AG04449 (cell line): ENCODE data around the gene HSD17B3.

Source experiments
- CTCF ChIA-PET: fragments of 350-600 bp; formaldehyde crosslinking; extraction: SDS; loops from one replicate; lab custom pipeline; 2021; ENCODE audit warnings: antibody characterized with exemption; lab: Yijun Ruan, JAX
- POLR2A ChIA-PET: fragments of 400-600, 350-600 bp; formaldehyde crosslinking; extraction: SDS; loops from one replicate; lab custom pipeline; 2020; ENCODE audit warnings: antibody characterized with exemption, inconsistent platforms; lab: Yijun Ruan, JAX
- DNase-seq: peaks from one replicate; pipeline ENCODE4 v3.0.0-alpha.2; 2010; ENCODE audit warnings: low read depth, low spot score
- H3K4me3 ChIP-seq: 2 replicates; pipeline ENCODE4 v1.5.1; 2011; ENCODE audit warnings: low read depth, mild to moderate bottlenecking, control low read depth, low read length
- CTCF ChIP-seq: IDR thresholded peaks from one replicate; pipeline ENCODE4 v1.5.1; 2011; ENCODE audit warnings: mild to moderate bottlenecking, moderate library complexity, low read length, control low read depth, inconsistent platforms; ENCODE audit not compliant: insufficient read depth; ENCODE audit errors: missing control alignments

HSD17B3 gene

DNA sequence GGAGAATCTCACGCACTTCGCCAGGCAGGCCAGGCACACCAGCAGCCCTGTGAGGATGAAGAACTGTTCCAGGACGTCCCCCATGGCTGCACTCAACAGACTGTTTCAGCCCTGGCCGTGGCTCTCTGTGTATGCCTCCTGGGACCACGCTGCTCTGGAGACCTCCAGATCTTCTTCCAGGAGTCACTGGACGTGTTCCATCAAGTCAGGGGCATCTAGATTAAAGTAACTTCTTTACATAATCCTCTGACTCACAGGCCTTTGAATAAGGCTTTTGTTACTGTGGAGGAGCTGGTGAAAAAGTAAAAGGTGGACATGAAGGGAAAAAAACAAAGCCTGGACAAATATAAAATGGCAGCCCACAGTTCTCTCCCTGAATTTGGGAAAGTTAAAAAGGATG is at the start of gene HSD17B3:
Gene HSD17B3 (minus strand): TSS at position 156 of the 400 bp plus-strand sequence. CDS start 72 bp downstream, at position 84.
- H3K4me3 ChIP-seq = no peak within 1 kb of the TSS
- TF ChIP-seq CTCF = no peak
- CTCF ChIA-PET = no interaction called here
- no peak for DNase-seq
- POLR2A ChIA-PET = no interaction called here

DNA sequence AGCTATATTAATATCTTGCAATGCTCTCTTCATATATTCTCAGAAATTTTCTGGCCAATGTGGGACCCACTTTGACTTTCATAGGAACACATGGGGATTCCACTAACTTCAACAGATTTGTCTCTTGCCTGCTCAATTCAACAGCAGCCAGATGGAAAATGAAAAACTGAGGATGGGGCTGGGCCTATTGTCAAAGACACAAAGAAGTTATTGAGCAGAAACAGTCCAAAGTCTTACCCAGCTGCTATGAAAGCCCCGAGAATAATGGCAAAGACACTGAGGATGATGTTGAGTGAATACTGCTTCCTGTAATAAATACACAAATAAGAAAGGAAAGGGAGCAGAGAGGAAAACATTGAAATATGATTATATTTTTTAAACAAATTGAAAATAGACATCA is 48.9 kb upstream of the HSD17B3 start:
- H3K4me3 ChIP-seq = no peak overlapping the region
- POLR2A ChIA-PET = no interaction called here
- CTCF ChIA-PET = no interaction called here
- no peak for DNase-seq
- TF ChIP-seq CTCF = no peak

- ChIA-PET POLR2A (no interaction called here), CTCF (no interaction called here)
- no peak overlapping the region for H3K4me3 ChIP-seq
- DNase-seq = no peak
- TF ChIP-seq CTCF = no peak
These were observed 46.3 kb upstream of the HSD17B3 start for GRCh38 chr9:96348261-96348660.

DNA sequence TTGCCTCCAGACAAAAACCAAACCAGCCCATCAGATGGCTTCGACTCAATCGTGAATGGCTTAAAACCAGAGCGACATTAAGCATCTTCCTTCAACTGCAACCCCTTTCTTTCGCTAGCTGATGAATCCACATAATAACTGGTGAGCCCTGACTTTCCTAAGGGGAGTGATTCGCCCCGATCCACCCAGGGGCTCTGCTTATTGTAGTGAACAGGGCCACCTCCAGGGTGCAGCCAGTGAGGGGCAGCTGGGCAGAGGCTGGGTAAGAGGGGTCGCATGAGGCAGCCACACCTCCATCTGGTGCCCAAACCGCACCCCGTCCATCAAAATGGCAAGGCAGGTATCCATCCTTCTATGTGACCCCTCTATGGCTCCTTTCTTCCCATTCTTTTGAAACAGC is 43.6 kb upstream of the HSD17B3 start:
- no peak for DNase-seq
- POLR2A ChIA-PET = no interaction called here
- CTCF ChIA-PET = no interaction called here
- TF ChIP-seq CTCF = no peak
- no peak overlapping the region for H3K4me3 ChIP-seq

DNA sequence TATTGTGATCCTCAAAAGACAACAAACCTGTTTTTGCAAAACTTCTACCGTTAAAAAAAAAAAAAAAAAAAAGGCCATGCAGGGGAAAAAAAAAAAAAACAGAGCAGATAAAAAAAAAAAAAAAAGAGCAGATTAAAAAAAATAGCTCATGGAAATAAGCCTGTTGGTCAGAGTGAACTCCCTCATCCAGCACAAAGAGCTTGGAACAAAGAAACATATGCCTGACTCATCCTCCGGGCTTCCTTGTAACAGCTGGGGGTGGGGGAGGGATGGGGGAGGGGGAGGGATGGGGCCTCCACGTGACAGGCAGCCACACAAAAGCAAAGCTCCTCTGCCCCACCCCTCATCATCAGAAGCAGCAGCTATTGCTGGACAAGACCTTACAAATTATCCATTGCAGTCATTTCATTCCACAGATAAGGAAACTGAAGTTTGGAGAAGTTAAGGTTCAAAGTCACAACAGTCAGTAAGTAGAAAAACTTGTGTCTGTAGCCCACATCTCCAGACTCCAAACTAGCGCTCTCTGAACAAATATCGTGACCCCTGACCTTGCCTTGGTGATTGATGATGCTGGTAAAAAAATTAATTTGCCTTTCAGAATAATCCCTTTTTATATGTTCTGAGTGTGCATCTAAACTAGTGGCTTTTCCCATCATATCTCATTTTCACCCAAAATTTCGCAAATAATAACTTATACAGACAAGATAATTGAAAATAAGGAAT is 42.6 kb upstream of the HSD17B3 start:
- TF ChIP-seq CTCF = no peak

DNA sequence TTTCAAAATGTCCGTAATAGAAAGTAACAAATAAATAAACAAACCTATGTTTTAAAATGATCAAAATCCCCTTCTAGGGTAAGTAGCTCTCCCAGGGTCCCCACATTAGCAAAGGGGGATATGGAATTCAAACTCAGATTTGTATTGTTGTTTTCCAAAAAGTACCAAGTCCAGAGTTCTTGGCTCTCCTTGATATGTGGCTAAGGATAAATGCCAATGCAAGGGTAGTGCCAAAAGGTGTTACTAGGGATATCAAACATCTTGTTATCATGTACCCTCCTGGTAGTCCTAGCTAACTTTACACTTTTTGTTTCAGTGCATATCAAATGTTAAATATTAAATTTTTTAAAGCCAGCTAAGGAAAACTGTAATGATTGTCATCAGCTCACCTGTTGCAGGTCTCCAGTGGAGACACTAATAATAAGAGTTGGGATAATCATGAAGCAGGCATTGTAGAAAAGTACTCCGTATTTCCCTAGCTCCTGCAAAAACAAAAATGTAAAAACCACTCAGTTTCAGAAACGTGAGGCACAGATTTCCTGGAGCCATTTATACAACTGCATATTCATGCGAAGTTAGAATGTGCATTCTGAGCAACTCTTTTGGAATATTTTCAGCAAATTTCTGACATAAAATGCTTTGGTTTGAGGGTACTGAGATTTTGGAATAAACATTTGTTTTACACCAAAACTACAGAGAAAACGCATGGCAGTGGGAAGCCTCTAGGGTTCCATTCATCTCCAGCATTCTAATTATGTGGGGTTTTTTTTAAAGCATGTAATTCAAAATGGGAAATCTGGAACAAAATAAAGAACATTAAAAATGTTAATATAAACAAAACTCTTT is 41.8 kb upstream of the HSD17B3 start:
- TF ChIP-seq CTCF = no peak
- ChIA-PET POLR2A (no interaction called here), CTCF (interaction anchor here (0.8 to 2.3 kb wide), 3 partner anchors 16 to 342 kb away, joined by 3 to 18 read pairs (median 4); no protein-coding TSS in a partner anchor)

More for the DNA sequence above, 42.6 kb upstream of the HSD17B3 start:
- DNase-seq = peak; percentile 40
- ChIA-PET POLR2A (no interaction called here), CTCF (interaction anchor here (0.9 to 1.1 kb wide), 2 partner anchors 17 to 341 kb away, joined by 4 read pairs; no protein-coding TSS in a partner anchor)
- no peak overlapping the region for H3K4me3 ChIP-seq

More for the DNA sequence above, 41.8 kb upstream of the HSD17B3 start:
- DNase-seq = no peak
- no peak overlapping the region for H3K4me3 ChIP-seq
